Measurements from ENCODE around the gene CMBL. TPM values are rescaled to one million over a fixed set of nuclear protein-coding genes. Genes with fewer than 3 reads are reported as not detected.
"Not testable (repeated sequence)": the region's sequence is repeated elsewhere in the genome, so short reads cannot be mapped to it uniquely, and the experiment has no call there.

Gene CMBL
- total RNA-seq, 1 experiment from 2014 or later: 12.6 TPM

DNA sequence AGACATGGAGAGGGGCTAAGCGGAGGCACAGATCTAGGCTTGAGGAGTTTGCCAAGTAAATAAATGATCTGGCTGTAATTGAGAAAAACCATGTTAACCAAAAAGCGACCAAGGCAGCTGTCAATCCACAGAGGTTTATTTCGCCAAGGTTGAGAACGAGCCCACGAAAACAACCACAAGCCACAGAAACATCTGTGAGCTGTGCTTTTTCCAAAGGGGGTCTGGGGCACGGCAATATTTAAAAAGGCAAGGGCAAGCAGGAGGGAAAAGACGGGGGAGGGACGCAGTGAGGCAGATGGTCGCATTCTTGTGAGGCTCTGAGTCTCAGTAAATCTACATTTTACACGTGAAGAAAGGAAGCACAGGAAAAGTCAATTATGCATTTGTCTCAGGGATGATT lies 32.2 kb downstream of the CMBL start:
- Histone ChIP-seq H2BK120ac (ENCODE audit: low read depth, low read length, poor library complexity, severe bottlenecking) (no peak overlapping the region), H3K4ac (ENCODE audit: low read depth, low read length) (no peak overlapping the region), H2AK5ac (ENCODE audit: insufficient read length, low read length) (no peak overlapping the region), H2BK12ac (ENCODE audit: insufficient read length, low read depth, low read length) (no peak overlapping the region), H2BK20ac (ENCODE audit: low read depth, low read length, poor library complexity, severe bottlenecking) (no peak overlapping the region), H3K4me1 (ENCODE audit: insufficient read depth, low read length) (peaks cover 4% of the 10 kb centered on the region; the same call in 1 of the 2 replicates), H3K23me2 (ENCODE audit: insufficient read length, low read depth, low read length, poor library complexity, severe bottlenecking) (no peaks in the 10 kb centered on the region), H3K14ac (ENCODE audit: insufficient read depth, low read length) (no peak overlapping the region), H4K91ac (ENCODE audit: insufficient read length, low read depth, low read length) (no peak overlapping the region), H3K4me2 (ENCODE audit: insufficient read depth, insufficient read length, low read length) (no peak overlapping the region), H2BK5ac (ENCODE audit: insufficient read length, low read length) (no peak overlapping the region), H3K27ac (ENCODE audit: insufficient read length, low read depth, low read length) (no peak overlapping the region), H2BK15ac (ENCODE audit: low read depth, low read length) (no peak overlapping the region), H3K79me2 (ENCODE audit: insufficient read depth, low read length) (no peaks in the 10 kb centered on the region), H3K27me3 (ENCODE audit: insufficient read depth, low read length) (no peaks in the 10 kb centered on the region), H4K5ac (ENCODE audit: insufficient read length, low read depth, low read length) (no peak overlapping the region), H3K23ac (ENCODE audit: insufficient read length, low read depth, low read length) (no peak overlapping the region), H3K79me1 (ENCODE audit: insufficient read depth, low read depth, low read length, poor library complexity, severe bottlenecking) (no peaks in the 10 kb centered on the region), H3K9me3 (ENCODE audit: control insufficient read depth, low read depth, low read length) (no peaks in the 10 kb centered on the region), H2AFZ (ENCODE audit: low read length) (no peak overlapping the region), H3K9ac (ENCODE audit: extremely low read depth, insufficient read length, low read length) (no peak overlapping the region), H3K56ac (ENCODE audit: insufficient read length, low read depth, low read length) (no peak overlapping the region), H4K20me1 (ENCODE audit: control insufficient read depth, insufficient read depth, insufficient read length) (no peaks in the 10 kb centered on the region), H4K8ac (replicated peaks; ENCODE audit: insufficient read length, low read depth, low read length) (no peak overlapping the region), H3K18ac (ENCODE audit: insufficient read length, low read depth, low read length) (no peak overlapping the region), H3T11ph (ENCODE audit: low read length) (no peak overlapping the region)
- no peaks in the 10 kb centered on the region; the same call in 1 of the 2 replicates for H3K27me3 Mint-ChIP-seq (ENCODE audit: low read depth)
- whole genome bisulfite sequencing (ENCODE audit: extremely low coverage, insufficient read length, low lambda C conversion rate): no CpG with 5 or more reads among the region's 10 CpGs
- no peak for DNase-seq
- H3K4me1 Mint-ChIP-seq: peaks cover 26 to 29% of the 10 kb centered on the region in 2 experiments
- H3K27ac Mint-ChIP-seq: peak overlapping the region; percentile 34 to 82 (median 55); a peak in 6 of 7 replicates
- TF ChIP-seq CTCF (conservative IDR thresholded peaks at IDR 0.05): no peak
- no peak overlapping the region for H3K4me3 Mint-ChIP-seq
- H3K36me3 Mint-ChIP-seq (ENCODE audit: insufficient read depth in 1 of 3, low read depth in 3 of 3): peaks cover 0 to 7% (median 5%) of the 10 kb centered on the region in 3 experiments; a peak in 3 of 7 replicates
- H3K9me3 Mint-ChIP-seq: peaks cover 3 to 6% of the 10 kb centered on the region in 2 experiments; a peak in 4 of 5 replicates

GRCh38 chr5:10272875-10273209 lies 34.9 kb downstream of the CMBL start:
- not testable (repeated sequence) for H3K9ac ChIP-seq (ENCODE audit: extremely low read depth, insufficient read length, low read length)

More at GRCh38 chr5:10272875-10273209, 34.9 kb downstream of the CMBL start:
- not testable (repeated sequence) for H3K27me3 ChIP-seq (ENCODE audit: insufficient read depth, low read length); H4K91ac ChIP-seq (ENCODE audit: insufficient read length, low read depth, low read length); H3K9me3 ChIP-seq (ENCODE audit: control insufficient read depth, low read depth, low read length); H3K18ac ChIP-seq (ENCODE audit: insufficient read length, low read depth, low read length); H2BK15ac ChIP-seq (ENCODE audit: low read depth, low read length); H3K79me1 ChIP-seq (ENCODE audit: insufficient read depth, low read depth, low read length, poor library complexity, severe bottlenecking); H3K23ac ChIP-seq (ENCODE audit: insufficient read length, low read depth, low read length); H3K14ac ChIP-seq (ENCODE audit: insufficient read depth, low read length); H3K27ac ChIP-seq (ENCODE audit: insufficient read length, low read depth, low read length); DNase-seq; H3K27me3 Mint-ChIP-seq (ENCODE audit: low read depth); H2AK5ac ChIP-seq (ENCODE audit: insufficient read length, low read length); H3K23me2 ChIP-seq (ENCODE audit: insufficient read length, low read depth, low read length, poor library complexity, severe bottlenecking); H3K4ac ChIP-seq (ENCODE audit: low read depth, low read length); H2BK12ac ChIP-seq (ENCODE audit: insufficient read length, low read depth, low read length); H3K36me3 Mint-ChIP-seq (ENCODE audit: insufficient read depth in 1 of 3, low read depth in 3 of 3); H3K79me2 ChIP-seq (ENCODE audit: insufficient read depth, low read length); H4K5ac ChIP-seq (ENCODE audit: insufficient read length, low read depth, low read length); H3K4me3 Mint-ChIP-seq; H2BK120ac ChIP-seq (ENCODE audit: low read depth, low read length, poor library complexity, severe bottlenecking); H4K8ac ChIP-seq (replicated peaks; ENCODE audit: insufficient read length, low read depth, low read length); H3T11ph ChIP-seq (ENCODE audit: low read length); H2AFZ ChIP-seq (ENCODE audit: low read length); H3K56ac ChIP-seq (ENCODE audit: insufficient read length, low read depth, low read length); H4K20me1 ChIP-seq (ENCODE audit: control insufficient read depth, insufficient read depth, insufficient read length); H3K4me2 ChIP-seq (ENCODE audit: insufficient read depth, insufficient read length, low read length); H2BK20ac ChIP-seq (ENCODE audit: low read depth, low read length, poor library complexity, severe bottlenecking); H3K4me1 ChIP-seq (ENCODE audit: insufficient read depth, low read length); H2BK5ac ChIP-seq (ENCODE audit: insufficient read length, low read length); H3K9me3 Mint-ChIP-seq
- no CpG with 5 or more reads among the region's 6 CpGs for WGBS (ENCODE audit: extremely low coverage, insufficient read length, low lambda C conversion rate)
- peaks cover 39 to 41% of the 10 kb centered on the region in 2 experiments for H3K4me1 Mint-ChIP-seq
- peak overlapping the region in 1 of 3 experiments; percentile 73; a peak in 2 of 7 replicates for H3K27ac Mint-ChIP-seq
